K562 (cell line): Measurements from ENCODE around the gene NHLRC2. TPM values are rescaled to one million over a fixed set of nuclear protein-coding genes. Genes with fewer than 3 reads are reported as not detected.
A peak's percentile ranks its signal among the peaks of the same experiment; 100 is the strongest.

ENCODE experiments used
- BDP1 ChIP-seq: IDR thresholded peaks from 3 replicates; pipeline ENCODE4 v1.6.1; 2011; ENCODE audit not compliant: insufficient read length, insufficient read depth
- CHD7 ChIP-seq: fragments of 200-600 bp; sonication (generic); IDR thresholded peaks from one replicate; pipeline ENCODE4 v1.6.1; 2012; ENCODE audit warnings: mild to moderate bottlenecking, low read depth, low read length, inconsistent platforms
- E2F6 ChIP-seq, 2 experiments: IDR thresholded peaks; 2 replicates each; pipeline ENCODE4 v1.6.1; 2011; ENCODE audit warnings: borderline replicate concordance in 1 of 2, control low read depth in 1 of 2, low read depth in 1 of 2, low read length in 1 of 2, mild to moderate bottlenecking in 1 of 2, mixed read lengths in 1 of 2, moderate library complexity in 1 of 2; ENCODE audit not compliant: insufficient read depth in 1 of 2, insufficient read length in 1 of 2, poor library complexity in 1 of 2, severe bottlenecking in 1 of 2; ENCODE audit errors: extremely low read depth in 1 of 2
- ETS1 ChIP-seq: conservative IDR thresholded peaks from 2 replicates; pipeline ENCODE4 v1.6.1; 2011; ENCODE audit warnings: low read depth, mild to moderate bottlenecking, low read length; ENCODE audit not compliant: control insufficient read depth
- GATA2 ChIP-seq: sonication (generic); formaldehyde crosslinking; IDR thresholded peaks from 2 replicates; pipeline ENCODE4 v1.4.0; 2020; ENCODE audit warnings: mild to moderate bottlenecking, missing genetic modification reagents
- PHB ChIP-seq: fragments of 250-450 bp; sonication (Bioruptor Pico); IDR thresholded peaks from 2 replicates; pipeline ENCODE4 v1.5.0; 2021
- TAF7 ChIP-seq: fragments of 450-650 bp; IDR thresholded peaks from 2 replicates; pipeline ENCODE4 v1.6.1; 2016; ENCODE audit warnings: missing genetic modification characterization, missing compliant biosample characterization
- ZNF592 ChIP-seq: fragments of 450-650 bp; IDR thresholded peaks from 2 replicates; pipeline ENCODE4 v1.6.1; 2017; ENCODE audit warnings: antibody characterized with exemption, mild to moderate bottlenecking
- polyA plus RNA-seq, 8 experiments: library from polyadenylated mRNA; depleted of rRNA in 4 of 8; stranded (reverse) in 5 of 8; unstranded in 3 of 8; fragments of >200 nt; fragmentation: Nextera tagmentation in 2 of 8; fragmentation: Illumina TruSeq in 1 of 8; extraction: Ambion mirVana in 2 of 8; extraction: Trizol in 1 of 8; gene quantifications; 2 replicates each; pipeline versions ENCODE4 v1.2.1 to v1.2.3, GENCODE V29; 2011 to 2014; ENCODE audit warnings: inconsistent platforms in 1 of 8, missing spikeins in 1 of 8
- total RNA-seq, 7 experiments: library from RNA; depleted of rRNA in 6 of 7; stranded (reverse); fragments of >200 nt in 6 of 7; fragmentation: Illumina TruSeq in 2 of 7; extraction: Trizol in 2 of 7; gene quantifications; 2 replicates each; pipeline versions ENCODE4 v1.2.1 to v1.2.3, GENCODE V29; 2011 to 2021; ENCODE audit warnings: low replicate concordance in 1 of 7

NHLRC2 gene
- total and polyA plus RNA-seq, 9 of the 15 experiments (the other 6 are each of a cell fraction or from before 2014, with no cell fraction given): 1.5 to 22.4 (median 10.3) TPM

- TF ChIP-seq ZNF592 (no peak), PHB (CRISPR knock-in tag) (no peak), CHD7 (no peak), TAF7 (tag) (peak; percentile 62; the same call in 1 of the 2 replicates), E2F6 (IDR thresholded peaks at IDR 0.05; ENCODE audit: borderline replicate concordance in 1 of 2, extremely low read depth in 1 of 2, insufficient read depth in 1 of 2, insufficient read length in 1 of 2, low read depth in 1 of 2, low read length in 1 of 2, poor library complexity in 1 of 2, severe bottlenecking in 1 of 2) (peak in 1 of 2 experiments; percentile 86), ETS1 (no peak), GATA2 (no peak), BDP1 (no peak)
Observed at GRCh38 chr10:113854013-113854760, at the start of gene NHLRC2, which contains the start of gene DCLRE1A (continued).
